ENCODE data around the gene CLCF1.
A peak's percentile ranks its signal among the peaks of the same experiment; 100 is the strongest.

Gene CLCF1

GRCh38 chr11:67372993-67373647 lies at the start of gene CLCF1:
Gene CLCF1 (minus strand): TSS chr11:67373598. CDS start chr11:67373539, 59 bp downstream.
- peak; percentile 79 for DNase-seq (ENCODE audit: low spot score)

- no peak for DNase-seq (ENCODE audit: low spot score)
Measured at GRCh38 chr11:67422891-67423290, 49.5 kb upstream of the CLCF1 start.

- no peak for DNase-seq (ENCODE audit: low spot score)
Measured at GRCh38 chr11:67421430-67422031, 48.1 kb upstream of the CLCF1 start.

- DNase-seq (ENCODE audit: low spot score), result peak; percentile 99
Measured at GRCh38 chr11:67420646-67421429, 47.4 kb upstream of the CLCF1 start.

- no peak for DNase-seq (ENCODE audit: low spot score)
Measured at GRCh38 chr11:67420147-67420645, 46.8 kb upstream of the CLCF1 start.

GRCh38 chr11:67419325-67420049 lies 46.1 kb upstream of the CLCF1 start:
- no peak for DNase-seq (ENCODE audit: low spot score)

- DNase-seq (ENCODE audit: low spot score), result no peak
Measured at GRCh38 chr11:67418476-67419281, 45.3 kb upstream of the CLCF1 start.

- no peak for DNase-seq (ENCODE audit: low spot score)
Measured at GRCh38 chr11:67417425-67417824, 44.0 kb upstream of the CLCF1 start.

GRCh38 chr11:67416416-67417335 lies 43.3 kb upstream of the CLCF1 start:
- no peak for DNase-seq (ENCODE audit: low spot score)

- DNase-seq (ENCODE audit: low spot score), result no peak
Measured at GRCh38 chr11:67415501-67416304, 42.3 kb upstream of the CLCF1 start, which contains the start of gene CARNS1. Gene CARNS1 (plus strand): TSS chr11:67415678. CDS start chr11:67416200, 522 bp downstream.

- DNase-seq (ENCODE audit: low spot score), result no peak
Measured at GRCh38 chr11:67413266-67413849, 40.0 kb upstream of the CLCF1 start.

GRCh38 chr11:67412495-67413179 lies 39.2 kb upstream of the CLCF1 start:
- DNase-seq (ENCODE audit: low spot score), result no peak

- no peak for DNase-seq (ENCODE audit: low spot score)
Measured at GRCh38 chr11:67411785-67412152, 38.4 kb upstream of the CLCF1 start.

- DNase-seq (ENCODE audit: low spot score), result no peak
Measured at GRCh38 chr11:67410984-67411784, 37.8 kb upstream of the CLCF1 start.

- no peak for DNase-seq (ENCODE audit: low spot score)
Measured at GRCh38 chr11:67410369-67410831, 37.0 kb upstream of the CLCF1 start.

GRCh38 chr11:67409781-67410368 lies 36.5 kb upstream of the CLCF1 start:
- DNase-seq (ENCODE audit: low spot score), result no peak

GRCh38 chr11:67409261-67409666 lies 35.9 kb upstream of the CLCF1 start:
- DNase-seq (ENCODE audit: low spot score), result no peak

Data from hepatic stellate cell (primary cell).